HFF-Myc (cell line): Measurements from ENCODE around the gene MYO18B.

Experiments
- DNase-seq: peaks from one replicate; pipeline ENCODE4 v3.0.0-alpha.2; 2011; ENCODE audit warnings: low read depth; ENCODE audit errors: extremely low read depth
- H3K4me3 ChIP-seq: replicated peaks from 2 replicates; pipeline ENCODE4 v1.5.1; 2011; ENCODE audit warnings: low read depth, mild to moderate bottlenecking, control low read depth, low read length
- CTCF ChIP-seq: IDR thresholded peaks from 2 replicates; pipeline ENCODE4 v1.5.1; 2012; ENCODE audit warnings: mild to moderate bottlenecking, low read depth, low read length, control low read depth; ENCODE audit errors: missing control alignments

The MYO18B gene

GRCh38 chr22:25753252-25753651 lies 11.3 kb downstream of the MYO18B start:
- no peak overlapping the region for H3K4me3 ChIP-seq
- no peak for TF ChIP-seq CTCF
- DNase-seq, result no peak

- no peak for TF ChIP-seq CTCF
- no peak overlapping the region for H3K4me3 ChIP-seq
- DNase-seq, result no peak
Measured at GRCh38 chr22:25754527-25755202, 12.7 kb downstream of the MYO18B start.

GRCh38 chr22:25757686-25758085 lies 15.7 kb downstream of the MYO18B start:
- DNase-seq, result no peak
- no peak overlapping the region for H3K4me3 ChIP-seq
- no peak for TF ChIP-seq CTCF

GRCh38 chr22:25758316-25758715 lies 16.3 kb downstream of the MYO18B start:
- no peak overlapping the region for H3K4me3 ChIP-seq
- DNase-seq, result no peak
- no peak for TF ChIP-seq CTCF

GRCh38 chr22:25759825-25760231 lies 17.8 kb downstream of the MYO18B start:
- TF ChIP-seq CTCF, result no peak
- DNase-seq, result no peak
- no peak overlapping the region for H3K4me3 ChIP-seq

- no peak overlapping the region for H3K4me3 ChIP-seq
- no peak for TF ChIP-seq CTCF
- DNase-seq, result no peak
Measured at GRCh38 chr22:25760294-25760693, 18.3 kb downstream of the MYO18B start.
